B cell (primary cell): ENCODE measurements around the gene TSEN34. TPM values are rescaled to one million over a fixed set of nuclear protein-coding genes. Genes with fewer than 3 reads are reported as not detected.

ENCODE experiments used
- ATAC-seq: fragments of 200-7000 bp; cut with Tn5 transposase; one replicate; pipeline ENCODE4 v1.10.0; 2021; ENCODE audit warnings: low read depth, mild to moderate bottlenecking, moderate number of reproducible peaks, moderate library complexity
- CTCF ChIA-PET: fragments of 350-600 bp; sonication (Branson Sonifier 250); formaldehyde crosslinking; loops from one replicate; lab custom pipeline; 2021; ENCODE audit warnings: antibody characterized with exemption, inconsistent platforms; lab: Charles Lee
- POLR2A ChIA-PET: fragments of 350-600 bp; sonication (Branson Sonifier 250); formaldehyde crosslinking; loops from one replicate; lab custom pipeline; 2021; ENCODE audit warnings: antibody characterized with exemption; lab: Charles Lee
- DNase-seq: peaks from one replicate; pipeline ENCODE4 v3.0.0; 2013
- H2AFZ ChIP-seq: 2 replicates; pipeline ENCODE4 v1.6.1; 2012; ENCODE audit warnings: mild to moderate bottlenecking, low read depth, low read length; ENCODE audit not compliant: insufficient read depth, poor library complexity, severe bottlenecking
- H3K27ac ChIP-seq, 2 donors: 1 replicate in 1 of 2; 2 replicates in 1 of 2; pipeline ENCODE4 v1.5.1; 2012 to 2013; ENCODE audit warnings: low read length in 2 of 2, mild to moderate bottlenecking in 2 of 2, moderate library complexity in 1 of 2
- H3K27me3 ChIP-seq, 4 experiments: fragments of 200-600 bp in 1 of 4; sonication (generic) in 1 of 4; replicated peaks in 1 of 4; 1 replicate in 2 of 4; 2 replicates in 2 of 4; pipeline versions ENCODE4 v1.6.1 to v1.7.0; 2013 to 2016; ENCODE audit warnings: low read length in 3 of 4, mild to moderate bottlenecking in 2 of 4, mixed read lengths in 1 of 4, moderate library complexity in 1 of 4; ENCODE audit not compliant: insufficient read depth in 4 of 4, control insufficient read depth in 3 of 4; ENCODE audit errors: control extremely low read depth in 1 of 4
- H3K36me3 ChIP-seq, 2 experiments: replicated peaks in 1 of 2; 1 replicate in 1 of 2; 2 replicates in 1 of 2; pipeline versions ENCODE4 v1.6.1 to v1.7.1; 2013; ENCODE audit warnings: low read length in 1 of 2; ENCODE audit not compliant: insufficient read depth in 2 of 2, control insufficient read depth in 1 of 2; ENCODE audit errors: control extremely low read depth in 1 of 2, extremely low read depth in 1 of 2
- H3K4me1 ChIP-seq, 2 donors: fragments of 200-600 bp in 1 of 2; sonication (generic) in 1 of 2; 1 replicate in 1 of 2; 2 replicates in 1 of 2; pipeline versions ENCODE4 v1.5.1 to v1.6.1; 2013 to 2017; ENCODE audit warnings: low read length in 2 of 2; ENCODE audit not compliant: control insufficient read depth in 2 of 2, insufficient read depth in 2 of 2
- H3K4me2 ChIP-seq: replicated peaks from 2 replicates; pipeline ENCODE3; 2012; ENCODE audit warnings: mild to moderate bottlenecking, low read depth, low read length; ENCODE audit not compliant: poor library complexity, severe bottlenecking
- H3K4me3 ChIP-seq, 5 experiments: fragments of 200-600 bp in 1 of 5; sonication (generic) in 1 of 5; 1 replicate in 3 of 5; 2 replicates in 2 of 5; pipeline versions ENCODE4 v1.5.1 to v1.7.0; 2011 to 2016; ENCODE audit warnings: low read length in 4 of 5, mild to moderate bottlenecking in 4 of 5, low read depth in 2 of 5, control low read depth in 1 of 5, moderate library complexity in 1 of 5; ENCODE audit not compliant: insufficient read depth in 1 of 5; ENCODE audit errors: control extremely low read depth in 1 of 5, extremely low read depth in 1 of 5
- H3K79me2 ChIP-seq: fragments of 200-600 bp; sonication (generic); one replicate; pipeline ENCODE4 v1.6.0; 2016; ENCODE audit warnings: low read length; ENCODE audit not compliant: control insufficient read depth, insufficient read depth
- H3K9ac ChIP-seq: fragments of 200-600 bp; sonication (generic); 2 replicates; pipeline ENCODE4 v1.6.1; 2017; ENCODE audit warnings: mild to moderate bottlenecking, low read length, moderate library complexity
- H3K9me3 ChIP-seq, 3 donors: one replicate each; pipeline versions ENCODE4 v1.6.1 to v1.7.1; 2013; ENCODE audit warnings: low read length in 2 of 3; ENCODE audit not compliant: control insufficient read depth in 2 of 3, insufficient read depth in 1 of 3; ENCODE audit errors: control extremely low read depth in 1 of 3
- H4K20me1 ChIP-seq: 2 replicates; pipeline ENCODE4 v1.6.0; 2012; ENCODE audit warnings: mild to moderate bottlenecking, low read length; ENCODE audit not compliant: insufficient read depth, control insufficient read depth, poor library complexity, severe bottlenecking
- H3K27ac Mint-ChIP-seq: one replicate; pipeline ENCODE4 v1.8.0; 2021; ENCODE audit warnings: mixed read lengths
- H3K27me3 Mint-ChIP-seq: one replicate; pipeline ENCODE4 v1.8.0; 2021; ENCODE audit warnings: mixed read lengths
- H3K4me1 Mint-ChIP-seq: one replicate; pipeline ENCODE4 v1.8.0; 2021; ENCODE audit warnings: mixed read lengths
- H3K4me3 Mint-ChIP-seq: one replicate; pipeline ENCODE4 v1.8.0; 2021; ENCODE audit warnings: mixed read lengths
- H3K9me3 Mint-ChIP-seq: one replicate; pipeline ENCODE4 v1.8.0; 2022; ENCODE audit warnings: mixed read lengths; ENCODE audit not compliant: insufficient read depth
- CTCF ChIP-seq: fragments of 200-600 bp; IDR thresholded peaks from one replicate; pipeline ENCODE4 v1.8.0; 2022; ENCODE audit warnings: antibody characterized with exemption, mild to moderate bottlenecking
- EZH2 ChIP-seq: IDR thresholded peaks from 2 replicates; pipeline ENCODE4 v1.6.1; 2012; ENCODE audit warnings: borderline replicate concordance, low read depth, mild to moderate bottlenecking, moderate library complexity, low read length; ENCODE audit not compliant: insufficient read depth, poor library complexity, severe bottlenecking
- WGBS: methylation state at CpG from one replicate; pipeline ENCODE4 v1.1.5; 2013; ENCODE audit warnings: missing lambda C conversion rate; ENCODE audit not compliant: insufficient coverage; 5-methylcytosine and 5-hydroxymethylcytosine counted together
- intact Hi-C: fragments of 100-400 bp; cut with micrococcal nuclease; formaldehyde crosslinking; loops from one replicate; pipeline ENCODE4 v1.10.0; 2022
- polyA plus RNA-seq: library from polyadenylated mRNA; depleted of rRNA; stranded (reverse); fragments of >200 nt; gene quantifications from 2 replicates; pipeline ENCODE4 v1.2.3, GENCODE V29; 2012
- total RNA-seq, 2 donors: library from RNA; stranded (reverse); fragments of 120-200 nt in 1 of 2; gene quantifications; 1 replicate in 1 of 2; 2 replicates in 1 of 2; pipeline versions ENCODE4 v1.2.3 to v1.2.4, GENCODE V29; 2013 to 2022

Gene TSEN34
- total and polyA plus RNA-seq, 2 donors (not counting 1 experiment from before 2014, with no cell fraction given): 17.6 to 25.1 TPM

GRCh38 chr19:54164369-54165068 lies 26.6 kb upstream of the TSEN34 start:
- no peaks in the 10 kb centered on the region for H3K36me3 ChIP-seq
- TF ChIP-seq CTCF (no peak), EZH2 (no peak)
- H3K27ac Mint-ChIP-seq: no peak overlapping the region
- peaks cover 20% of the 10 kb centered on the region for H3K27me3 Mint-ChIP-seq
- H3K9ac ChIP-seq: no peak overlapping the region
- H3K27ac ChIP-seq: no peak overlapping the region
- H3K4me3 Mint-ChIP-seq: peak overlapping the region; percentile 10
- no peak overlapping the region for H3K4me3 ChIP-seq
- CTCF ChIA-PET: interaction anchor here (0.6 to 1.3 kb wide), 4 partner anchors 25 to 224 kb away, joined by 3 to 8 read pairs (median 3); partner anchors contain the start of gene MBOAT7
- intact Hi-C loops: no loop called here
- peaks cover 35% of the 10 kb centered on the region for H3K4me1 Mint-ChIP-seq
- H3K4me1 ChIP-seq: peaks cover 30 to 43% of the 10 kb centered on the region in 2 donors
- H4K20me1 ChIP-seq: no peaks in the 10 kb centered on the region
- peak overlapping the region; percentile 16 for H2AFZ ChIP-seq
- ATAC-seq (no peak), DNase-seq (no peak)
- H3K9me3 ChIP-seq: peaks cover 0 to 18% (median 0%) of the 10 kb centered on the region in 3 donors
- H3K9me3 Mint-ChIP-seq: no peaks in the 10 kb centered on the region
- H3K27me3 ChIP-seq: peaks cover 0 to 22% (median 13%) of the 10 kb centered on the region in 4 experiments
- peaks cover 5% of the 10 kb centered on the region for H3K79me2 ChIP-seq
- peak overlapping the region; percentile 34 for H3K4me2 ChIP-seq
- 9% methylated on average over 35 of the region's 37 CpGs for WGBS
- POLR2A ChIA-PET: interaction anchor here (0.6 to 2.2 kb wide), 3 partner anchors 25 to 154 kb away, joined by 3 to 8 read pairs (median 5); partner anchors contain the start of genes MBOAT7 and TSEN34

DNA sequence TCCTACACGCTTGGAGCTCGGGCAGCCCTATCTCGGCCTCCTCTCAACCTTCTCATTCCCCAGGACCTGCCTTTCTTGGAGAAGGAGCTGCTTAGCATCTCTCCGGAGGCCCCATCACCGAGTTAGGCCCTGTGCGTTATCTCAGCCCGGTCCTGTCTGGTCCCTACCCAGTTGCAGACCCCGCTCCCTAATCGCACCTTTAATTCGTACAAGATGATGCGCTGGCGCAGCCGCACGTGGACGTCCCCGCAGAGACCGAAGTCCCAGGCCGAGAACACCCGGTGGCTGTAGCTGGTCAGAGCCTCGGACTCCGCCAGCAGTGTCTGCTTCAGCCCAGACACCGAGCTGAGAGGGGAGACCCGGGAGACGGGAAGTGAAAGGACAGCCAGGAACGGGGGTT lies 25.9 kb upstream of the TSEN34 start:
- Histone ChIP-seq H4K20me1 (no peaks in the 10 kb centered on the region), H3K9me3 (peaks cover 0 to 18% (median 0%) of the 10 kb centered on the region in 3 donors), H3K36me3 (no peaks in the 10 kb centered on the region), H3K79me2 (peaks cover 5% of the 10 kb centered on the region), H3K27me3 (peaks cover 0 to 22% (median 13%) of the 10 kb centered on the region in 4 experiments), H3K27ac (no peak overlapping the region), H2AFZ (no peak overlapping the region), H3K4me2 (no peak overlapping the region), H3K9ac (no peak overlapping the region), H3K4me3 (no peak overlapping the region), H3K4me1 (peaks cover 29 to 41% of the 10 kb centered on the region in 2 donors)
- no peak overlapping the region for H3K4me3 Mint-ChIP-seq
- TF ChIP-seq EZH2: no peak
- TF ChIP-seq CTCF: no peak
- H3K27me3 Mint-ChIP-seq: peaks cover 20% of the 10 kb centered on the region
- no peak overlapping the region for H3K27ac Mint-ChIP-seq
- no peak for ATAC-seq
- no peak for DNase-seq
- POLR2A ChIA-PET: no interaction called here
- CTCF ChIA-PET: interaction anchor here (0.7 to 1.3 kb wide), 3 partner anchors 24 to 224 kb away, joined by 3 to 8 read pairs (median 3); partner anchors contain the start of gene MBOAT7
- 93% methylated on average over 24 of the region's 25 CpGs for WGBS
- no peaks in the 10 kb centered on the region for H3K9me3 Mint-ChIP-seq
- peaks cover 29% of the 10 kb centered on the region for H3K4me1 Mint-ChIP-seq
- intact Hi-C loops: no loop called here
